Effector memory CD4-positive, alpha-beta T cell (primary cell): ENCODE data around the gene CCDC152.
"Not testable (repeated sequence)": the region's sequence is repeated elsewhere in the genome, so short reads cannot be mapped to it uniquely, and the experiment has no call there.

ENCODE experiments used
- DNase-seq, 3 donors: peaks; one replicate each; pipeline ENCODE4 v3.0.0-alpha.2; 2020
- H3K27ac ChIP-seq: 2 replicates; pipeline ENCODE4 v1.7.0; 2013; ENCODE audit warnings: mild to moderate bottlenecking, low read length, moderate library complexity; ENCODE audit not compliant: insufficient read depth, poor library complexity, severe bottlenecking
- H3K27me3 ChIP-seq: replicated peaks from 2 replicates; pipeline ENCODE4 v1.7.0; 2013; ENCODE audit warnings: mild to moderate bottlenecking, low read length; ENCODE audit not compliant: insufficient read depth, control insufficient read depth, poor library complexity, severe bottlenecking
- H3K36me3 ChIP-seq: 2 replicates; pipeline ENCODE4 v1.7.0; 2013; ENCODE audit warnings: mild to moderate bottlenecking, low read length, moderate library complexity; ENCODE audit not compliant: control insufficient read depth, insufficient read depth
- H3K4me1 ChIP-seq: 2 replicates; pipeline ENCODE4 v1.7.0; 2013; ENCODE audit warnings: low read length, mild to moderate bottlenecking; ENCODE audit not compliant: control insufficient read depth, insufficient read depth, poor library complexity, severe bottlenecking
- H3K4me3 ChIP-seq: 2 replicates; pipeline ENCODE4 v1.7.0; 2013; ENCODE audit warnings: low read length, low read depth, mild to moderate bottlenecking; ENCODE audit not compliant: insufficient read depth, poor library complexity, severe bottlenecking
- H3K9me3 ChIP-seq: 2 replicates; pipeline ENCODE4 v1.7.0; 2013; ENCODE audit warnings: mild to moderate bottlenecking, low read length, moderate library complexity; ENCODE audit not compliant: control insufficient read depth

The CCDC152 gene

GRCh38 chr5:42810834-42811590 lies 54.4 kb downstream of the CCDC152 start:
- H3K36me3 ChIP-seq = no peaks in the 10 kb centered on the region
- no peak for DNase-seq
- no peaks in the 10 kb centered on the region for H3K4me1 ChIP-seq
- no peaks in the 10 kb centered on the region for H3K27me3 ChIP-seq
- H3K27ac ChIP-seq = no peak overlapping the region
- no peak overlapping the region for H3K4me3 ChIP-seq
- no peaks in the 10 kb centered on the region for H3K9me3 ChIP-seq

- Histone ChIP-seq H3K4me3 (no peak within 1 kb of the TSS), H3K27me3 (no peaks in the 10 kb centered on the region), H3K9me3 (no peaks in the 10 kb centered on the region), H3K36me3 (no peaks in the 10 kb centered on the region), H3K27ac (no peak within 1 kb of the TSS), H3K4me1 (no peaks in the 10 kb centered on the region)
- DNase-seq = no peak
Observed at GRCh38 chr5:42811591-42812446, 55.2 kb downstream of the CCDC152 start, which contains the start of gene SELENOP. Gene SELENOP (minus strand): TSS chr5:42811892. CDS start chr5:42808353, 3,539 bp downstream.

GRCh38 chr5:42812620-42813019 lies 56.0 kb downstream of the CCDC152 start:
- Histone ChIP-seq H3K4me3 (no peak overlapping the region), H3K4me1 (no peaks in the 10 kb centered on the region), H3K9me3 (no peaks in the 10 kb centered on the region), H3K27me3 (no peaks in the 10 kb centered on the region), H3K36me3 (no peaks in the 10 kb centered on the region), H3K27ac (no peak overlapping the region)
- DNase-seq = no peak

- no peaks in the 10 kb centered on the region for H3K9me3 ChIP-seq
- DNase-seq = no peak
- no peaks in the 10 kb centered on the region for H3K4me1 ChIP-seq
- H3K27ac ChIP-seq = no peak overlapping the region
- no peaks in the 10 kb centered on the region for H3K36me3 ChIP-seq
- H3K27me3 ChIP-seq = no peaks in the 10 kb centered on the region
- no peak overlapping the region for H3K4me3 ChIP-seq
Observed at GRCh38 chr5:42813533-42813932, 56.9 kb downstream of the CCDC152 start.

GRCh38 chr5:42816546-42816945 lies 59.9 kb downstream of the CCDC152 start:
- H3K4me3 ChIP-seq, H3K9me3 ChIP-seq, H3K27me3 ChIP-seq, H3K4me1 ChIP-seq, DNase-seq, H3K27ac ChIP-seq, H3K36me3 ChIP-seq: not testable (repeated sequence)

GRCh38 chr5:42819745-42820144 lies 63.1 kb downstream of the CCDC152 start:
- DNase-seq = no peak
- no peaks in the 10 kb centered on the region for H3K9me3 ChIP-seq
- no peaks in the 10 kb centered on the region for H3K4me1 ChIP-seq
- H3K27me3 ChIP-seq = no peaks in the 10 kb centered on the region
- H3K4me3 ChIP-seq = no peak overlapping the region
- H3K27ac ChIP-seq = no peak overlapping the region
- H3K36me3 ChIP-seq = no peaks in the 10 kb centered on the region

- H3K27me3 ChIP-seq = no peaks in the 10 kb centered on the region
- no peak overlapping the region for H3K4me3 ChIP-seq
- no peak overlapping the region for H3K27ac ChIP-seq
- DNase-seq = no peak
- H3K36me3 ChIP-seq = no peaks in the 10 kb centered on the region
- H3K9me3 ChIP-seq = no peaks in the 10 kb centered on the region
- no peaks in the 10 kb centered on the region for H3K4me1 ChIP-seq
Observed at GRCh38 chr5:42822548-42822947, 65.9 kb downstream of the CCDC152 start.

GRCh38 chr5:42824347-42824976 lies 67.8 kb downstream of the CCDC152 start:
- H3K27me3 ChIP-seq = no peaks in the 10 kb centered on the region
- H3K36me3 ChIP-seq = no peaks in the 10 kb centered on the region
- no peaks in the 10 kb centered on the region for H3K4me1 ChIP-seq
- no peak overlapping the region for H3K4me3 ChIP-seq
- no peak for DNase-seq
- H3K9me3 ChIP-seq = no peaks in the 10 kb centered on the region
- no peak overlapping the region for H3K27ac ChIP-seq

GRCh38 chr5:42825422-42826148 lies 69.0 kb downstream of the CCDC152 start:
- H3K27me3 ChIP-seq = no peaks in the 10 kb centered on the region
- H3K4me3 ChIP-seq = no peak overlapping the region

More at GRCh38 chr5:42825422-42826148, 69.0 kb downstream of the CCDC152 start:
- no peaks in the 10 kb centered on the region for H3K9me3 ChIP-seq
- H3K27ac ChIP-seq = no peak overlapping the region
- no peak for DNase-seq
- H3K4me1 ChIP-seq = no peaks in the 10 kb centered on the region
- H3K36me3 ChIP-seq = no peaks in the 10 kb centered on the region
